Measurements from ENCODE around the gene GTSE1. TPM values are rescaled to one million over a fixed set of nuclear protein-coding genes. Genes with fewer than 3 reads are reported as not detected.
A peak's percentile ranks its signal among the peaks of the same experiment; 100 is the strongest.

The GTSE1 gene
- total RNA-seq, 1 experiment from 2014 or later, result 64.6 TPM

DNA sequence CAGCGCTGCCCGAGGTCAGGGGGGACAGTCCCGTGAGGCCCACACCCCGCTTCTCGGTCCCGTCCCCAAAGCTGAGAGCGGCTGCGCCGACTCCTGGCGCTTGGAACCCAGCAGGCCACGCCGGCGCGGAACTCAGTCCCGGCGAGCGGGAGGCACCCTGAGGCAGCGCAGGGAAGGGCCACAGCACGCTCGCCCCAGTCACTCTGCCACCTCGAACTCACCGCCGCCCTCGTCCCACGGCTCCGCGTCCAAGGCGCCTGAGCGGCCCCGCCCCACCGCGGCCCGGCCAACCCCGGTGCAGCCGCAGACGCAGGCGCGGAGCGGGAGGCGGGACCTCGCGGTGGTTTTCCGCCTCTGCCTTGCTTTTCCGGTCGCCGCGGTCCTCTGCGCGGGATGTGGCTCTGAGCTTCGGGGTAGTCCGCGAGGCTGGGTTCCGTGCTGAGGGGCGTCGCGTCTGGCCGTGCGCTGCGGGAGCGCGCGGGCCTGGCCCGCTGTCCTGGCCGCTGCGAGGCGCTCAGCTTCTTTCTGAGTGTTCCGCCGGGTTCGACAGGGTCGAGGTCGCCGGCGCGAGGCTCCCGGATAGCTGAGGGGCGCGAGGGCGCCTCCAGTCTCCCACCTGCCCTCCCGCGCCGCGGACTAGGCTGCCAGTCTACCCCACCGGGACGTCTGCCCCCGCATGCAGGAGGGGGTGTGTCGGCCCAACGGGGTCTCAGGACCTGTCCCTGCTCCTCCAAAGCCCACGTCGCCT lies 46.5 kb upstream of the GTSE1 start, which contains the start of gene CDPF1:
TSS of gene CDPF1 (minus strand) at position 259 of the 748 bp plus-strand sequence. CDS start 2,009 bp downstream, outside the sequence.
- intact Hi-C loops (cut with micrococcal nuclease; ENCODE audit: unreplicated experiment), result no loop called here
- Histone ChIP-seq H3K4me3 (peak within 1 kb of the TSS; percentile 87), H3F3A (ENCODE audit: insufficient read depth, low read depth) (peaks cover 3% of the 10 kb centered on the region; the same call in 1 of the 2 replicates), H3K4me2 (peak within 1 kb of the TSS; percentile 87), H3K9me3 (ENCODE audit: insufficient read depth, low read depth) (no peaks in the 10 kb centered on the region), H3K27ac (peak within 1 kb of the TSS; percentile 37), H3K27me3 (ENCODE audit: insufficient read depth, low read depth) (no peaks in the 10 kb centered on the region), H4K20me1 (ENCODE audit: insufficient read depth) (no peaks in the 10 kb centered on the region), H3K36me3 (ENCODE audit: low read depth) (no peaks in the 10 kb centered on the region), H3K9me2 (ENCODE audit: insufficient read depth) (no peaks in the 10 kb centered on the region), H3K4me1 (replicated peaks; ENCODE audit: insufficient read depth) (peaks cover 24% of the 10 kb centered on the region), H3K79me2 (ENCODE audit: low read depth) (peaks cover 22% of the 10 kb centered on the region), H2AFZ (peak within 1 kb of the TSS; percentile 93)
- DNase-seq, result peak; percentile 77 to 92
- BruUV-seq (replicated peaks), result no TSS peak
- ChIA-PET CTCF (no interaction called here), POLR2A (ENCODE audit: unreplicated experiment) (interaction anchor here (0.5 to 0.7 kb wide), 3 partner anchors 8 to 101 kb away, joined by 3 to 5 read pairs (median 3); partner anchors contain the start of gene TTC38)
- TF ChIP-seq EZH2 (IDR thresholded peaks at IDR 0.05; ENCODE audit: low read depth), result no peak
- TF ChIP-seq, protein P1, sequence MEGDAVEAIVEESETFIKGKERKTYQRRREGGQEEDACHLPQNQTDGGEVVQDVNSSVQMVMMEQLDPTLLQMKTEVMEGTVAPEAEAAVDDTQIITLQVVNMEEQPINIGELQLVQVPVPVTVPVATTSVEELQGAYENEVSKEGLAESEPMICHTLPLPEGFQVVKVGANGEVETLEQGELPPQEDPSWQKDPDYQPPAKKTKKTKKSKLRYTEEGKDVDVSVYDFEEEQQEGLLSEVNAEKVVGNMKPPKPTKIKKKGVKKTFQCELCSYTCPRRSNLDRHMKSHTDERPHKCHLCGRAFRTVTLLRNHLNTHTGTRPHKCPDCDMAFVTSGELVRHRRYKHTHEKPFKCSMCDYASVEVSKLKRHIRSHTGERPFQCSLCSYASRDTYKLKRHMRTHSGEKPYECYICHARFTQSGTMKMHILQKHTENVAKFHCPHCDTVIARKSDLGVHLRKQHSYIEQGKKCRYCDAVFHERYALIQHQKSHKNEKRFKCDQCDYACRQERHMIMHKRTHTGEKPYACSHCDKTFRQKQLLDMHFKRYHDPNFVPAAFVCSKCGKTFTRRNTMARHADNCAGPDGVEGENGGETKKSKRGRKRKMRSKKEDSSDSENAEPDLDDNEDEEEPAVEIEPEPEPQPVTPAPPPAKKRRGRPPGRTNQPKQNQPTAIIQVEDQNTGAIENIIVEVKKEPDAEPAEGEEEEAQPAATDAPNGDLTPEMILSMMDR (conservative IDR thresholded peaks at IDR 0.05), result no peak

DNA sequence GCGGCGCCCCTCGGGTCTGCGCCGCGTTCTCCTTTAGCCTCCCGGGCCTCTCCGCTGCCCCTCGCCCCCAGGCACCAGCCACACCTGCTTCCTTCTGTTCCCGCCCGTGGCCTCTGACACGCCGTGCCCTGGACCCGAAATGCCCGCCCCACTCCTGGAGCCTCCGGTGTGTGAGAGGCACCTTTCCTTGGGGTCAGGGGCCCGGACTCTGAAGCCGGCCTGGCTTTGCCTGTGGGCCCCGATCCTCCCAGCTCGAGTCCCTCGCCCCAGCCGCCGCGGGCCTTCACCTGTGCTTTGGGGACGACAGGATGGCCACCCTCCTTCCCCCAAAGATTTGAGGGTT lies 45.9 kb upstream of the GTSE1 start:
- Histone ChIP-seq H3K27me3 (ENCODE audit: insufficient read depth, low read depth) (no peaks in the 10 kb centered on the region), H3K36me3 (ENCODE audit: low read depth) (no peaks in the 10 kb centered on the region), H4K20me1 (ENCODE audit: insufficient read depth) (no peaks in the 10 kb centered on the region), H3K27ac (peak overlapping the region; percentile 32), H3K4me3 (peak overlapping the region; percentile 87), H3K4me2 (peak overlapping the region; percentile 87), H3K4me1 (replicated peaks; ENCODE audit: insufficient read depth) (peaks cover 24% of the 10 kb centered on the region), H3K9me2 (ENCODE audit: insufficient read depth) (no peaks in the 10 kb centered on the region), H2AFZ (peak overlapping the region; percentile 93), H3K9me3 (ENCODE audit: insufficient read depth, low read depth) (no peaks in the 10 kb centered on the region), H3K79me2 (ENCODE audit: low read depth) (peaks cover 22% of the 10 kb centered on the region), H3F3A (ENCODE audit: insufficient read depth, low read depth) (peaks cover 3% of the 10 kb centered on the region)
- ChIA-PET CTCF (no interaction called here), POLR2A (ENCODE audit: unreplicated experiment) (interaction anchor here (0.5 to 0.7 kb wide), 2 partner anchors 7 to 17 kb away, joined by 3 to 5 read pairs; partner anchors contain the start of gene TTC38)
- no peak for DNase-seq
- BruUV-seq (replicated peaks), result no TSS peak
- no peak for TF ChIP-seq EZH2 (IDR thresholded peaks at IDR 0.05; ENCODE audit: low read depth)
- TF ChIP-seq, protein P1 (conservative IDR thresholded peaks at IDR 0.05), result no peak
- intact Hi-C loops (cut with micrococcal nuclease; ENCODE audit: unreplicated experiment), result no loop called here

DNA sequence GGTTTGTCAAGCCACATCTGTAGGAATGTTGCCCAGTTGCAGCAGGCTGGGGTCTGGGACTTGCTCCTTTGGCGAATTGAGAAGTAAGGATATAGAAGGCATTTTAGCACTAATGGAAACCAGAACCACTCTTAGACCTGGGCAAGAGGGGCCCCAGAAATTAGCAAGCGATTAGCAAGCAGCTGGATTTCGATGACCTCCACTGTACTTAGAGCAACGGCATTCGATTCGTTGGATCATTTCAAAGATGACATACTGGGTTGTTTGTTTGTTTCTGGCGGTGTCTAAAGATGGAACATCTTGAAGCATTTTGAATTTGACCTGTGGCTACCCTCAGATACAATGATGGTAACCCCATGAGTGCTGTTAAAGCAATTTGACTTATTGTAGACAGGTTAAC lies 45.4 kb upstream of the GTSE1 start:
- H3K27ac ChIP-seq, result no peak overlapping the region
- no peaks in the 10 kb centered on the region for H3K9me2 ChIP-seq (ENCODE audit: insufficient read depth)
- H2AFZ ChIP-seq, result peak overlapping the region; percentile 93
- peaks cover 22% of the 10 kb centered on the region for H3K79me2 ChIP-seq (ENCODE audit: low read depth)
- DNase-seq, result no peak
- H3K9me3 ChIP-seq (ENCODE audit: insufficient read depth, low read depth), result no peaks in the 10 kb centered on the region
- CTCF ChIA-PET, result no interaction called here
- H3F3A ChIP-seq (ENCODE audit: insufficient read depth, low read depth), result peaks cover 3% of the 10 kb centered on the region
- no peaks in the 10 kb centered on the region for H3K27me3 ChIP-seq (ENCODE audit: insufficient read depth, low read depth)
- H3K36me3 ChIP-seq (ENCODE audit: low read depth), result no peaks in the 10 kb centered on the region
- intact Hi-C loops (cut with micrococcal nuclease; ENCODE audit: unreplicated experiment), result no loop called here
- peak overlapping the region; percentile 87 for H3K4me2 ChIP-seq
- TF ChIP-seq, protein P1 (conservative IDR thresholded peaks at IDR 0.05), result no peak
- TF ChIP-seq EZH2 (IDR thresholded peaks at IDR 0.05; ENCODE audit: low read depth), result no peak
- peak overlapping the region; percentile 87 for H3K4me3 ChIP-seq
- H4K20me1 ChIP-seq (ENCODE audit: insufficient read depth), result no peaks in the 10 kb centered on the region
- H3K4me1 ChIP-seq (replicated peaks; ENCODE audit: insufficient read depth), result peaks cover 24% of the 10 kb centered on the region
- POLR2A ChIA-PET (ENCODE audit: unreplicated experiment), result no interaction called here
- BruUV-seq (replicated peaks), result TSS peak; percentile 66
